ENCODE measurements around the gene BIRC6.

BIRC6 gene

DNA sequence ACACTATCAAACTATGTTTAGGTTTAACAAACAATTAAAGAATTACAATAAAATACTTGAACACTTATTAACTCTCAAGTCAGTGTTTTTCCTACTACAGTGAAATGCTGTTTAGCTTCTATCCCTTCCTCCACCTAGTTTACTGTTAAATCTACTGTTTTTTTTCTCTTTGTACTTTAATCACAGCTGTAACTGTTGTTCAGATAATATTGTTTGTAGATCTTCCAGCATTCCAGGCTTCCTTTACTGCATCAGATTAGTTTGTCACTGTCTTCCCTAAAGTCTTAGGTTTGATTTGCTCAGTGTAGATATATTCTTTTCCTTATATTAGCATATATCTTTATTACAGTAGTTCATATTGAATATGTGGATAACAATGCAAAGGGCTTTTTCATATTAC lies 22.5 kb downstream of the BIRC6 start:
- H3K4me3 ChIP-seq (ENCODE audit: low read depth, low read length) = no peak overlapping the region
- TF ChIP-seq CTCF (IDR thresholded peaks at IDR 0.05; ENCODE audit: borderline replicate concordance, insufficient read depth, low read depth, low read length) = no peak

GRCh38 chr2:32383858-32384257 lies 27.0 kb downstream of the BIRC6 start:
- no peak overlapping the region for H3K4me3 ChIP-seq (ENCODE audit: low read depth, low read length)
- no peak for TF ChIP-seq CTCF (IDR thresholded peaks at IDR 0.05; ENCODE audit: borderline replicate concordance, insufficient read depth, low read depth, low read length)

DNA sequence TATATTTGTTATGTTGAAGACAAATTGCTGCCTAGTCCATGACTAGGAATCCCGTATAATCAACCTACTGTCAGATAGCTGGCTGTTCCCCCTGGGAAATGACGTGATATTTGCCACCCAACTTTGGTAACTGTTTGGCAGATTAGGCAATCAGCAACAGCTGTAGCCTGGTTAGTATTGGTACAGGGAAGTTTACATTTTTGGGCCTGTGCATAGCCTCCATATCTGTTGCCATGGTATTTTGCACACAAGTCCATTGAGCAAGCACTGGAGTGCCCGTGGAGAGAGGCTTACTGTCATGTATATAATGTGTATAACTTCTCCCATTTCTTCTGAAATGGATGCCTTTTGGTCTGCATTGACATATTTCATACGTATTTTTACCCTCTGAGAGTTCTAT lies 27.7 kb downstream of the BIRC6 start:
- H3K4me3 ChIP-seq (ENCODE audit: low read depth, low read length) = no peak overlapping the region
- no peak for TF ChIP-seq CTCF (IDR thresholded peaks at IDR 0.05; ENCODE audit: borderline replicate concordance, insufficient read depth, low read depth, low read length)

GRCh38 chr2:32386739-32387138 lies 29.9 kb downstream of the BIRC6 start:
- H3K4me3 ChIP-seq (ENCODE audit: low read depth, low read length) = no peak overlapping the region

DNA sequence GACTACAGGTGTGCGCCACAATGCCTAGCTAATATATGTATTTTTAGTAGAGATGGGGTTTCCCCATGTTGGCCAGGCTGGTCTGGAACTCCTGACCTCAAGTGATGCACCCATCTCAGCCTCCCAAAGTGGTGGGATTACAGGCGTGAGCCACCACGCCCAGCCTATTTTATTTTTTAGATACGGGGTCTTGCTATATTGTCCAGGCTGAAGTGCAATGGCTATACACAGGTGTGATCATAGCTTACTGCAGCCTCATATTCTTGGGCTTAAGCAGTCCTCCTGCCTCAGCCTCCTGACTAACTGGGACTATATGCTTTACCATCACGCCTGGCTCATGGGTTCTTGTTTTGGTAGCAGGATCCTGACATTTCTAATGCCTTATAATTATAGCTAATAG lies 42.4 kb downstream of the BIRC6 start:
- TF ChIP-seq CTCF (IDR thresholded peaks at IDR 0.05; ENCODE audit: borderline replicate concordance, insufficient read depth, low read depth, low read length) = no peak
- no peak overlapping the region for H3K4me3 ChIP-seq (ENCODE audit: low read depth, low read length)

More at GRCh38 chr2:32386739-32387138, 29.9 kb downstream of the BIRC6 start:
- no peak for TF ChIP-seq CTCF (IDR thresholded peaks at IDR 0.05; ENCODE audit: borderline replicate concordance, insufficient read depth, low read depth, low read length)

- no peak overlapping the region for H3K4me3 ChIP-seq (ENCODE audit: low read depth, low read length)
- TF ChIP-seq CTCF (IDR thresholded peaks at IDR 0.05; ENCODE audit: borderline replicate concordance, insufficient read depth, low read depth, low read length) = no peak
Measured at GRCh38 chr2:32402091-32402490, 45.3 kb downstream of the BIRC6 start.

- no peak for TF ChIP-seq CTCF (IDR thresholded peaks at IDR 0.05; ENCODE audit: borderline replicate concordance, insufficient read depth, low read depth, low read length)
- H3K4me3 ChIP-seq (ENCODE audit: low read depth, low read length) = no peak overlapping the region
Measured at GRCh38 chr2:32403782-32404181, 47.0 kb downstream of the BIRC6 start.

Data from GM12875 (cell line).